Ascending aorta (tissue), 2 donors: ENCODE results near the gene APOB. TPM values are rescaled to one million over a fixed set of nuclear protein-coding genes. Genes with fewer than 3 reads are reported as not detected.

ENCODE experiments used
- DNase-seq, 2 donors: peaks; one replicate each; pipeline ENCODE4 v3.0.0-alpha.2; 2019; ENCODE audit warnings: low spot score in 2 of 2
- H3K27ac ChIP-seq, 2 donors: fragments of 200-600 bp; sonication (generic); one replicate each; pipeline ENCODE4 v1.5.1; 2016 to 2017; ENCODE audit warnings: mild to moderate bottlenecking in 1 of 2
- H3K27me3 ChIP-seq: fragments of 200-600 bp; sonication (generic); one replicate; pipeline ENCODE4 v1.5.1; 2017
- H3K36me3 ChIP-seq, 2 donors: fragments of 200-600 bp; sonication (generic); one replicate each; pipeline ENCODE4 v1.5.1; 2016
- H3K4me1 ChIP-seq, 2 donors: fragments of 200-600 bp; sonication (generic); one replicate each; pipeline ENCODE4 v1.5.1; 2016 to 2017; ENCODE audit warnings: mild to moderate bottlenecking in 1 of 2
- H3K4me3 ChIP-seq, 2 donors: fragments of 200-600 bp; sonication (generic); one replicate each; pipeline ENCODE4 v1.5.1; 2016 to 2017; ENCODE audit warnings: mild to moderate bottlenecking in 1 of 2
- H3K9me3 ChIP-seq, 2 donors: fragments of 200-600 bp; sonication (generic); one replicate each; pipeline ENCODE4 v1.5.1; 2016
- intact Hi-C: fragments of 100-400 bp; cut with DNase I; formaldehyde crosslinking; loops from one replicate; pipeline ENCODE4 v1.15.1; 2023
- total RNA-seq: library from RNA; depleted of rRNA; stranded (reverse); fragments of >200 nt; gene quantifications from one replicate; pipeline ENCODE4 v1.1.0, GENCODE V29; 2016
- TF ChIP-seq, protein P1 (sequence below), 3 experiments: fragments of 200-600 bp in 2 of 3; fragments of 450-650 bp in 1 of 3; sonication (generic) in 2 of 3; IDR thresholded peaks; one replicate each; pipeline ENCODE4 v1.5.1; 2016 to 2019; ENCODE audit warnings: antibody characterized with exemption in 3 of 3, mild to moderate bottlenecking in 1 of 3, moderate library complexity in 1 of 3

The APOB gene
- total RNA-seq, 1 donor from 2014 or later = 8.5 TPM

DNA sequence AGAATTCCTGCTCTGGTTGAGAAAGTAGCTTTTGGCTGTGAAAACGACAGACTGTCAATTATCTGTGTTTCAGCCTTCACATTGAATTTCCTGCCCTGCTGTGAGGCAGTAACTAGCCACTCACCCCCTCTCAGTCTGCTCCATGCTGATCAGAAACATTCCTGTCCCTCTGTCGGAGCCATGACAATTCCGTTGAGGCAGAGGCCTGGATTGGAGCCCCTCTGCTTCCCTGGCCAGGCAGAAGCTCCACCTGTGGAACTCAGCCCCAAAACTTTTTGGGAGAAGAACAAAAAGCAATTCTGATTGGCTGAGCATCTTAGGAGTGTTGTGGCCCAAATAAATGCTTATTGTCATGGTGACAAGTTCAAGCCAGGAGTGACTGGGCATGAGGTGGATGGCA is 60.0 kb downstream of the APOB start:
- Histone ChIP-seq H3K9me3 (no peaks in the 10 kb centered on the region), H3K27ac (no peak overlapping the region), H3K27me3 (no peaks in the 10 kb centered on the region), H3K4me1 (peaks cover 5 to 8% of the 10 kb centered on the region in 2 donors), H3K36me3 (no peaks in the 10 kb centered on the region), H3K4me3 (no peak overlapping the region)
- intact Hi-C loops = no loop called here
- DNase-seq = peak in 1 of 2 donors; percentile 55
- TF ChIP-seq, protein P1, sequence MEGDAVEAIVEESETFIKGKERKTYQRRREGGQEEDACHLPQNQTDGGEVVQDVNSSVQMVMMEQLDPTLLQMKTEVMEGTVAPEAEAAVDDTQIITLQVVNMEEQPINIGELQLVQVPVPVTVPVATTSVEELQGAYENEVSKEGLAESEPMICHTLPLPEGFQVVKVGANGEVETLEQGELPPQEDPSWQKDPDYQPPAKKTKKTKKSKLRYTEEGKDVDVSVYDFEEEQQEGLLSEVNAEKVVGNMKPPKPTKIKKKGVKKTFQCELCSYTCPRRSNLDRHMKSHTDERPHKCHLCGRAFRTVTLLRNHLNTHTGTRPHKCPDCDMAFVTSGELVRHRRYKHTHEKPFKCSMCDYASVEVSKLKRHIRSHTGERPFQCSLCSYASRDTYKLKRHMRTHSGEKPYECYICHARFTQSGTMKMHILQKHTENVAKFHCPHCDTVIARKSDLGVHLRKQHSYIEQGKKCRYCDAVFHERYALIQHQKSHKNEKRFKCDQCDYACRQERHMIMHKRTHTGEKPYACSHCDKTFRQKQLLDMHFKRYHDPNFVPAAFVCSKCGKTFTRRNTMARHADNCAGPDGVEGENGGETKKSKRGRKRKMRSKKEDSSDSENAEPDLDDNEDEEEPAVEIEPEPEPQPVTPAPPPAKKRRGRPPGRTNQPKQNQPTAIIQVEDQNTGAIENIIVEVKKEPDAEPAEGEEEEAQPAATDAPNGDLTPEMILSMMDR (IDR thresholded peaks at IDR 0.05) = no peak

DNA sequence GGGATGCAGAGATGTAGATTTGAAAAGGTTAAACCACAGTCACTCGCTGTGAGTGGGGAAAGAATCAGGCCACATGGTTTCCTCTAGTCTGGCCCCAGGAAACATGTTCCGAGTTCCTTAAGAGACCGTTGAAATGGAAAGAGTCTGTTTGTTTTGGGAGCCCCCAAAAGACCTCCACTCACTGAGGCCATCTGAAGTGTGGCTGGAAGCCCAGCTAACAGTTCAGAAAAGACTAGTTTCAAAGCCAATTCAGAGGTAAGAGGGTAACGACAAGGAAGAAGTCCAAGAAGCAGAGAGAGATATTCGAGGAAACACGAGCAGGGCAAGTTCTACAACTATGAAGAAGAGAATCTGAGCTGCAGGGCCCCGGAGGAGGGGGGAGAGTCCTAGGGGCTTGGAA is 61.0 kb downstream of the APOB start:
- H3K36me3 ChIP-seq = no peaks in the 10 kb centered on the region
- intact Hi-C loops = no loop called here
- peaks cover 6 to 8% of the 10 kb centered on the region in 2 donors for H3K4me1 ChIP-seq
- no peak overlapping the region for H3K4me3 ChIP-seq
- DNase-seq = peak in 1 of 2 donors; percentile 37
- H3K27me3 ChIP-seq = no peaks in the 10 kb centered on the region
- no peaks in the 10 kb centered on the region for H3K9me3 ChIP-seq
- no peak overlapping the region for H3K27ac ChIP-seq
- TF ChIP-seq, protein P1 (IDR thresholded peaks at IDR 0.05) = no peak

DNA sequence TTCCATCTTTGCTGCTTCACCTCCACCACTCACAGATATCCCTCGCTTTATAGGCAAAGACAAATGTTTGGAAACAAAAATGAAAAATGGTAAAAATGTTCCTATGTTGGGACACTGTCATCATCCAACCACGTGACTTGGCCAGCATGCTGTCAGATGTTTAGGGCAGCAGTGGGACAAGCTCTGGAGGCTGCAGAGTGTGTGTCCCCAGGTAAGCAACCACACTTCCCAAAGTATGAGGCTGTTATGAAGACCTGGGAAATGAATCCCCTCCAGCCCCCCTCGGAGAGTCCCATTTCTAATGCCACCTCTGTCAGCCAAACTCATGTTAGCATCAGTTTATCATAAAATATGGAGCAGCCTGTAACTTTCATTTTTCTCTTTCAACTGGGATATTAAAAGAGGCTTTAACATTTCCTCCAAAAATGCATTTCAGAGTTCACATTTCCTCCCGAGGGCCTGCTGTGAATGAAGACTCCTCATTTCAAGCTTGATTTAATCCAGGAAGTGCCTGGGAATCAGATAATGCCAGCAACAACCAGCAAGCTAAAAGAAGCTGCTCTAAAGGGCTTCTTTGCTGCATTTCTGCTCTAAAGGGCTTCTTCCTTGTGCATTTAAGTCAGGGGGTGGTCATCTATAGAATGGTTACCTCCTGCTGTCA is 66.2 kb downstream of the APOB start:
- TF ChIP-seq, protein P1 (IDR thresholded peaks at IDR 0.05) = no peak
- intact Hi-C loops = no loop called here
- H3K36me3 ChIP-seq = no peaks in the 10 kb centered on the region
- DNase-seq = peak in 1 of 2 donors; percentile 54
- no peaks in the 10 kb centered on the region for H3K27me3 ChIP-seq
- peak overlapping the region; percentile 22 to 63 for H3K27ac ChIP-seq
- no peak overlapping the region for H3K4me3 ChIP-seq
- H3K9me3 ChIP-seq = no peaks in the 10 kb centered on the region
- H3K4me1 ChIP-seq = peaks cover 9 to 40% of the 10 kb centered on the region in 2 donors

DNA sequence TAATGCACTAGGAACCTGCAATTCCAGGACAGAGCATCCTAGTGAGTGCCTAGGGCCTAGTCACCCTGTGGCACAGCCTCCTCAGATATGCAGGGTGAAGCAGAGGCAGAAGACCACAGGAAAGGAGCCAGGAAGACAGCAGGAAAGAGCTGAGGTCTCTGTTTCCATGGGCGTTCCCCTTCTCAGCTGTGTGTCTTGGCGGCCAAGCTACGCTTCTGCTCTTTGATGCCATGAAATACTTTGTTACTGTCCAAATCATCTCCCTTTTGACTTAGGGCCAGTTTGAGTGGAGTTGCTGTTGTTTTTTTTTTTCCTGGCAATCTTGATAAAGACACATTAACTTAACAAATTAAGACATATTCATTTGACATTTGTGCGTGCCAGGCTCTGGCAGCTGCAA is 67.3 kb downstream of the APOB start:
- no peak overlapping the region for H3K4me3 ChIP-seq
- no peaks in the 10 kb centered on the region for H3K36me3 ChIP-seq
- TF ChIP-seq, protein P1 (IDR thresholded peaks at IDR 0.05) = no peak
- H3K4me1 ChIP-seq = peaks cover 9 to 46% of the 10 kb centered on the region in 2 donors
- no peaks in the 10 kb centered on the region for H3K9me3 ChIP-seq
- intact Hi-C loops = no loop called here
- no peak for DNase-seq
- H3K27me3 ChIP-seq = no peaks in the 10 kb centered on the region
- H3K27ac ChIP-seq = peak overlapping the region; percentile 63 to 71

DNA sequence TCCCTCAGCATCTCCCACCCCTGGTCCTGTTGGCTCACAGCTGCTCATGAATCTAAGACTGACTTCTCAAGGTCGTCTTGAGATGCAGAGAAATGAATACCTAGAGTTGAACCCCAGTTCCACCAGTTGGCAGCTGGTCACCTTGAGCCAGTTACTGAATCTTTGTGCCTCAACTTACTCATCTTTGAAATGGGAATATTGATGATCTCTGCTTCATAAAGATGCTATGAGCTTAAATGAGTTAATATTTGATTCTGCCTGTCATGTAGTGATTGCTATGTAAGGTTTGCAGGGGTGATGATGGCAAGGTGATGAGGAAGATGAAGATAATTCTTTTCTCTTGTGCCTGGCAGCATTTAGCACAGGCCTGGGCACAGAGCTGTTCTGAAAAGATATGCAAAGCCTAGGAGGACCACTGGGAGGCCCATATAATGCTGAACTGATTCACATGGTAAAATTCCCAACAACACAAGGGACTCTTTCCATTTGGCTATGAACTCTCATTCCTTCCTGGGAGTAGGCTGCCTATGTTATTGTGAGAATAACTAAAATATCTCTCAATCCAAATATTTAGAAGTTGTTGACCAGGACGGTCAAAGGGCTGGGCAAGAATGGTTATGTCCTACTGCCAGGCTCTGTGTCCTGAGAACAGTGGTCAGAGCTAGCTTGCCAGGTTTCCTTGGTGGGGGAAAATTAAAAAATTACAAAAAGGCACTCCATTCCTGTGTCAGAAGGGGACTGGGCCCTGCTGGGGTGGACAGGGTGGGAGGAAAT is 70.9 kb downstream of the APOB start:
- Histone ChIP-seq H3K27ac (peak overlapping the region; percentile 84 to 86), H3K4me3 (no peak overlapping the region), H3K27me3 (no peaks in the 10 kb centered on the region), H3K4me1 (peaks cover 9 to 44% of the 10 kb centered on the region in 2 donors), H3K9me3 (no peaks in the 10 kb centered on the region), H3K36me3 (no peaks in the 10 kb centered on the region)
- intact Hi-C loops = no loop called here
- TF ChIP-seq, protein P1 (IDR thresholded peaks at IDR 0.05) = no peak
- no peak for DNase-seq
